MM.1S (cell line): ENCODE data around the gene SLC22A17.
"Not testable (repeated sequence)": the region's sequence is repeated elsewhere in the genome, so short reads cannot be mapped to it uniquely, and the experiment has no call there.

ENCODE experiments used
- DNase-seq: peaks from one replicate; pipeline ENCODE4 v3.0.0-alpha.2; 2015
- H2AFZ ChIP-seq: fragments of 300-600 bp; sonication (generic); 2 replicates; pipeline ENCODE4 v1.6.0; 2016; ENCODE audit warnings: antibody characterized with exemption, low read length
- H3F3A ChIP-seq: fragments of 300-600 bp; sonication (generic); 2 replicates; pipeline ENCODE4 v1.6.1; 2016; ENCODE audit warnings: mild to moderate bottlenecking, antibody characterized with exemption, low read length, moderate library complexity, mixed read lengths; ENCODE audit not compliant: insufficient read depth
- H3K27ac ChIP-seq: fragments of 300-600 bp; sonication (generic); 2 replicates; pipeline ENCODE4 v1.5.1; 2016; ENCODE audit warnings: mild to moderate bottlenecking, low read length
- H3K27me3 ChIP-seq: fragments of 300-600 bp; sonication (generic); replicated peaks from 2 replicates; pipeline ENCODE4 v1.6.0; 2016; ENCODE audit warnings: low read length; ENCODE audit not compliant: insufficient read depth
- H3K36me3 ChIP-seq: fragments of 300-600 bp; sonication (generic); replicated peaks from 2 replicates; pipeline ENCODE4 v1.6.1; 2016; ENCODE audit warnings: mild to moderate bottlenecking, low read length, mixed read lengths; ENCODE audit not compliant: insufficient read depth
- H3K4me1 ChIP-seq: fragments of 300-600 bp; sonication (generic); 2 replicates; pipeline ENCODE4 v1.6.1; 2016; ENCODE audit warnings: low read length, mixed read lengths
- H3K4me2 ChIP-seq: fragments of 300-600 bp; sonication (generic); 2 replicates; pipeline ENCODE4 v1.6.0; 2016; ENCODE audit warnings: low read depth, low read length
- H3K4me3 ChIP-seq: fragments of 300-600 bp; sonication (generic); 2 replicates; pipeline ENCODE4 v1.5.1; 2016; ENCODE audit warnings: low read length, mixed read lengths
- H3K79me2 ChIP-seq: fragments of 300-600 bp; sonication (generic); 2 replicates; pipeline ENCODE4 v1.6.1; 2016; ENCODE audit warnings: mixed run types, low read length, mixed read lengths
- H3K9ac ChIP-seq: fragments of 300-600 bp; sonication (generic); 2 replicates; pipeline ENCODE4 v1.6.1; 2016; ENCODE audit warnings: low read length, mixed read lengths
- H3K9me2 ChIP-seq: fragments of 300-600 bp; sonication (generic); replicated peaks from 2 replicates; pipeline ENCODE4 v1.6.1; 2016; ENCODE audit warnings: mild to moderate bottlenecking, low read length, mixed read lengths; ENCODE audit not compliant: insufficient read depth
- H3K9me3 ChIP-seq: fragments of 300-600 bp; sonication (generic); replicated peaks from 2 replicates; pipeline ENCODE4 v1.6.1; 2016; ENCODE audit warnings: mild to moderate bottlenecking, low read length, mixed read lengths; ENCODE audit not compliant: insufficient read depth
- H4K20me1 ChIP-seq: fragments of 300-600 bp; sonication (generic); 2 replicates; pipeline ENCODE4 v1.6.1; 2016; ENCODE audit warnings: mild to moderate bottlenecking, low read length, moderate library complexity, mixed read lengths; ENCODE audit not compliant: insufficient read depth
- CTCF ChIP-seq: fragments of 300-600 bp; sonication (generic); IDR thresholded peaks from 2 replicates; pipeline ENCODE4 v1.5.1; 2016; ENCODE audit warnings: antibody characterized with exemption, low read length, mixed read lengths
- EZH2 ChIP-seq: fragments of 300-600 bp; sonication (generic); optimal IDR thresholded peaks from 2 replicates; pipeline ENCODE3; 2017; ENCODE audit warnings: low read depth, mild to moderate bottlenecking, antibody characterized with exemption, low read length, mixed read lengths
- EZH2phosphoT487 ChIP-seq: fragments of 300-600 bp; sonication (generic); IDR thresholded peaks from 2 replicates; pipeline ENCODE4 v1.6.1; 2018; ENCODE audit warnings: antibody characterized with exemption, low read length

Gene SLC22A17

DNA sequence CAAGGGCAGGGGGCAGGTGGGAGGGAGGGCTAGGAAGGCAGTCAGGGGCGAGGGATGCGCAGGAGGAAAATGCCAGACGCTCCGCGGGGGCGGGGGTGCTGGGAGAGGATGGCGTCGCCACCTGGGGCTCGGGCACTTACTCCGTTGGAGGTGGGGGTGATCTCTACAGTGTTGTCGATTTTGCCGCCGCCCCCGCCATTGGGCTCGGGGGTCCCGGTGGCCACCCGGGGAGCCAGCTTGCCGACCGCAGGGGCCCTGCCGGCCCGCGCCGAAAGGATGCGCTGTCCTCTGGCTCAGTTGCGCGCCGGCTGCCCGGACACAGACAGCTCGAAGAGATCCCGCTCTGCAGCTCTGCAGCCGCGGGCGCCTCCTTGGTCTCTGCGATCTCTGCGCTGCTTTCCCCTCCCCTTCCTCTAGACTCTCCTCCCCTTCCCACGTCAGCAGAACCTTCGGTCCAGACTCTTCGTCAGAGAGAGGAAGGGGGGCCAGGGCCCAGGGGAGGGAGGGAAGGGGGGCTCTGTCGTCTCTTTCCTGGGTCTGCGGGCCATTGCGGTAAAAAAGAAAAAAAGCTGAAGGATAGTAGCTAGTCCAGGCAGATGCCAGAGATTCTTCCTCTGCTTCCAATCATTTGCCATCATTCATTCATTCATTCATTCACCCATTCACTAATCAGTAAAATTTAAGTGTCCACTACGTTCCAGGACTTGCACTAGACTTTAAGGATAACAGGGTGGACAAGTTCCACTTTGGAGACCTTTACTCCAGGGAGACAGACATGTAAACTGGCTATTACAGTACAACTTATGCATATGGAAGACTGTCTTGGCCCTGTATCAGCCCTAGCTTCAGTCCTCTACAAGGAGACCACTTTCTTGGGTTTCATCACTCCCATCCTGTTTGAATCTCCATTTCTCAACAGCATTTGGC lies at the start of gene SLC22A17:
Gene SLC22A17, minus strand, starts transcription at position 382 of the 927 bp plus-strand sequence.
- TF ChIP-seq EZH2 (no peak), CTCF (no peak), EZH2phosphoT487 (no peak)
- H3K27me3 ChIP-seq: peaks cover 5% of the 10 kb centered on the region
- no peak within 1 kb of the TSS for H2AFZ ChIP-seq
- no peak for DNase-seq
- H3K4me2 ChIP-seq: no peak within 1 kb of the TSS
- H3K9me2 ChIP-seq: no peaks in the 10 kb centered on the region
- no peak within 1 kb of the TSS for H3K27ac ChIP-seq
- no peaks in the 10 kb centered on the region for H4K20me1 ChIP-seq
- no peaks in the 10 kb centered on the region for H3K36me3 ChIP-seq
- H3F3A ChIP-seq: no peaks in the 10 kb centered on the region
- no peaks in the 10 kb centered on the region for H3K9me3 ChIP-seq
- no peak within 1 kb of the TSS for H3K9ac ChIP-seq
- H3K4me3 ChIP-seq: no peak within 1 kb of the TSS
- H3K79me2 ChIP-seq: no peaks in the 10 kb centered on the region
- no peaks in the 10 kb centered on the region for H3K4me1 ChIP-seq

DNA sequence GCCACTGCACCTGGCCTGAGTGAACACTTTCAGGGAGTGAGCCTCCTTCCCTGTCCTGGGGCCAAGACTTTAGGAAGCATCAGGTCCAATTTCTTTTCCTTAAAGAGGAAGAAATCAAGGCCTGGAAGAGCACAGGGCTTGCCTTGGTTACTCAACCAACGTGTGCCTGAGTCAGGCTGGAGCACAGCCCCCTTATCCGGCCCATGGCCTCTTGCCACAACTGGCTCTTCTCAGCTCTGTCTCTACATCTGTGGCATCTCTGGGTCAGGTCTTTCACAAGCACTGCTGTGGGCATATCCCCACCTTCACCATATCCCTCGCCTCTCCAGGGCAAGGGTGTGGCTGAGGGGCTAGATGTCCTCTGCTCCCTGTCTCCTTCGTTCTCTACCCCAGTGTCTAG lies 48.6 kb upstream of the SLC22A17 start:
- Histone ChIP-seq H3K27me3 (peaks cover 17% of the 10 kb centered on the region), H3K4me2 (no peak overlapping the region), H4K20me1 (no peaks in the 10 kb centered on the region), H3K4me1 (no peaks in the 10 kb centered on the region), H2AFZ (no peak overlapping the region), H3K36me3 (no peaks in the 10 kb centered on the region), H3K4me3 (no peak overlapping the region), H3K9me3 (no peaks in the 10 kb centered on the region), H3K9me2 (no peaks in the 10 kb centered on the region), H3K9ac (no peak overlapping the region), H3K27ac (no peak overlapping the region), H3F3A (no peaks in the 10 kb centered on the region), H3K79me2 (no peaks in the 10 kb centered on the region)
- TF ChIP-seq CTCF: no peak
- no peak for TF ChIP-seq EZH2phosphoT487
- no peak for TF ChIP-seq EZH2
- no peak for DNase-seq

DNA sequence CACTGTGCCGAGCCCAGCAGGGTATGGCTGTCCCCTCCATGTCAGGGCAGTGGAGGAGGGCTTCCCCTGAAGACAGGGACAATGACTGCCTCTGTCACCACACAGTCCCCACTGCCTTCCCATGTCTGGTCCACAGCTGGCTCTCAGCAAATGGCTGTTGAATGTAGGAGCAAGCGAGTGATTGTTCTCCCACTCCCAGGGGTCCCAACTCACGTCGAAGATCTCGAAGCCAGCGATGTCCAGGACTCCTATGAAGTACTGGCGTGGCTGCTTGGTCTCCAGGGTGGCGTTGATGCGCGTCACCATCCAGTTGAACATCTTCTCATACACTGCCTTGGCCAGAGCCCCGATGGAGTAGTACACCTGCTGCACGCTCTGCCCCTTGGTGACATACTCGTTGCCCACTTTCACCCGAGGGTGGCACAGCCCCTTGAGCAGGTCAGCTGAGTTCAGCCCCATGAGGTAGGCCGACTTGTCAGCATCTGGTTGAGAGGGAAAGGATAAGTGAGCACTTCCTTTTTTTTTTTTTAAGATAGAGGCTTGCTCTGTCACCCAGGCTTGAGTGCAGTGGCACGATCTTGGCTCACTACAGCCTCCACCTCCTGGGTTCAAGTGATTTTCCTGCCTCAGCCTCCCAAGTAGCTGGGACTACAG lies 47.9 kb upstream of the SLC22A17 start:
- H3K79me2 ChIP-seq, H3K4me1 ChIP-seq, H3F3A ChIP-seq, H2AFZ ChIP-seq, H3K27ac ChIP-seq, H3K36me3 ChIP-seq, H3K4me2 ChIP-seq, H3K9me2 ChIP-seq, H3K9ac ChIP-seq, DNase-seq, H3K9me3 ChIP-seq, H4K20me1 ChIP-seq, H3K4me3 ChIP-seq: not testable (repeated sequence)
- peaks cover 11% of the 10 kb centered on the region for H3K27me3 ChIP-seq

DNA sequence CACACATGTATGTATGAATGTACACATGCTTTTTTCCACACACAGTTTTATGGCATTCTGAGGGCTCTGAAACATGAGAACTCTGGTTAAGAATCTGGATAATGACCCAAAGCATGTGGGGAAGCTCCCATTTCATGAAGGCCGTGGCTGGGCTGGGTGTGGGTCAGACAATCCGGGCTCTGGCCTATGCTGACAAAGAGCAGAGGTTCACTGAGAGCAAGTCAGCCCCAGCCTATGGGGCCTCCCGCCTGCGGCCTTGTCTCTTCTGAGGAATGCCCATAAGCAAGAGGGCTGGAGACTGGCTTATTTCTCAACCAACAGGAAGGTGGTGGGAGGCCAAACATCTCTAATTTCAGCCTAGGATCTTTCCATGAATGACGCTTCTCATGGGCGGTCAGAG lies 46.9 kb upstream of the SLC22A17 start:
- TF ChIP-seq EZH2 (no peak), EZH2phosphoT487 (no peak), CTCF (no peak)
- DNase-seq: no peak
- Histone ChIP-seq H3K4me2 (no peak overlapping the region), H3K4me3 (no peak overlapping the region), H3K9me3 (no peaks in the 10 kb centered on the region), H3K4me1 (no peaks in the 10 kb centered on the region), H3K27me3 (peaks cover 10% of the 10 kb centered on the region), H3K9ac (no peak overlapping the region), H3F3A (no peaks in the 10 kb centered on the region), H3K27ac (no peak overlapping the region), H3K79me2 (no peaks in the 10 kb centered on the region), H3K36me3 (no peaks in the 10 kb centered on the region), H2AFZ (no peak overlapping the region), H3K9me2 (no peaks in the 10 kb centered on the region), H4K20me1 (no peaks in the 10 kb centered on the region)
